Pons (tissue), 1 donor: ENCODE measurements around the gene SALL2.
"Not testable (repeated sequence)": the region's sequence is repeated elsewhere in the genome, so short reads cannot be mapped to it uniquely, and the experiment has no call there.

Experiments used
- DNase-seq: peaks from one replicate; pipeline ENCODE4 v3.0.0-alpha.2; 2016; ENCODE audit warnings: low spot score

The SALL2 gene

GRCh38 chr14:21525962-21526671 is at the start of gene SALL2:
Gene SALL2 (minus strand): TSS chr14:21526346. CDS start chr14:21526127, 219 bp downstream.
- peak; percentile 72 for DNase-seq

GRCh38 chr14:21575661-21576060 is 49.5 kb upstream of the SALL2 start:
- DNase-seq, result no peak

DNA sequence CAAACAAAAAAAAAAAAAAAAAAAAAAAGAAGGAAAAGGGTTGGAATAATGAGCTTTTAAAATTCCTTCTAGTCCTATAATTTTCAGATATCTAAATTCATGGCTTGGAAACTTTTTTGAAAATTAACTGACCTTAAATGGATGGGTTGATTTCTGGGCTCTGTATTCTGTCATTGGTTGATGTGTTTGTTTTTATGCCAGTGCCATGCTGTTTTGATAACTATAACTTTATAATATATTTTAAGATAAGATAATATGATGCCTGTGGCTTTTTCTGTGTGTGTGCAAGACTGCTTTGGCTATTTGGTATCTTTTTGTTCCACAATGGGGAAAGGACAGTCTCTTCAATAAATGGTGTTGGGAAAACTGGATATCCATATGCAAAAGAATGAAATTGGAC is 46.5 kb upstream of the SALL2 start:
- DNase-seq, result no peak

DNA sequence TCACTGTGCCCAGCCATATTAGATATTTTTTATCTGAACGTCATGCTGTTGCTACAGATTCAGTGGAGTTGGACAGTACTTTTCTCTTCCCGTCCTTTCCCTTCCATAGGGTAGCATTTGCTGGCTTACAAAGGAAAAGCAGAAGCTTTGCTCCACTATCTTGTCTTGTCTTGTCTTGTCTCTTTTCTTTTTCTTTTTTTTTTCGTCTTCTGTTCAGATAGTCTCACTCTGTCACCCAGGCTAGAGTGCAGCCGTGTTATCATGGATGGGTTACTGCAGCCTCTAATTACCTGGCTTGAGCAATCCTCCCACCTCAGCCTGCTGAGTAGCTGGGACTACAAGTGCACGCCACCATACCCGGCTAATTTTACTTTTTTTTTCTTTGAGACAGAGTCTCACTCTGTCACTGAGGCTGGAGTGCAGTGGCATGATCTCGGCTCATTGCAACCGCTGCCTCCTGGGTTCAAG is 32.6 kb upstream of the SALL2 start:
- no peak for DNase-seq

- peak; percentile 97 for DNase-seq
Observed at GRCh38 chr14:21557084-21557901, 31.1 kb upstream of the SALL2 start.

DNA sequence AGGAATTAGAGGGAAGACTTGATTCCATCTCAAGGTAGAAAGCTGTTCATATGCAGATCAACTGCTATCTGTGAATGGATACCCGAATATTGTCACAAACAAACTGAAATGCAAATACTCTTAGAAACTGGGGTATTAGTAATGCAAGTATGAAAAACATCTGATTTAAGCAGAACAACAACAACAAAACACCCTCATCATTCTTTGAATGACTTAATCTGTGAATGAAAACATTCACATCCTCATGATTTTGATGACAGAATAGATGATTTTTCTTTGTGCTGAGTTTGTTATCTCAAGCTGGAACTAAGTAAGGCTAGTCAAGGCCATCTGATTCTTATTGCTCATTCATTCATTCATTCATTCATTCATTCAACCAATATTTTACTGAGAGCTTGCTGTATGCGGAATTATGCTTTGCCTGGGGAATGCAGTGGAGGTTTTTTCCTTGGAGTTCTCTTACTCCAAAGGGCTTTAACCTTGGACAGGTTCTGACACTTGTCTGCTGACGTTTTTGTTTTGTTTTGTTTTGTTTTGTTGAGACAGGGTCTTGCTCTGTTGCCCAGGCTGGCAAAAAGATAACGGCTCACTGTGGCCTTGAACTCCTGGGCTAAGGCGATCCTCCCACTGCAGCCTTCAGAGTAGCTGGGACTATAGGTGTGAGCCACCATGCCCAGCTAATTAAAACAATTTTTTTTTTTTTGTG is 30.4 kb upstream of the SALL2 start:
- no peak for DNase-seq

- DNase-seq, result no peak
Observed at GRCh38 chr14:21553266-21553665, 27.1 kb upstream of the SALL2 start.

DNA sequence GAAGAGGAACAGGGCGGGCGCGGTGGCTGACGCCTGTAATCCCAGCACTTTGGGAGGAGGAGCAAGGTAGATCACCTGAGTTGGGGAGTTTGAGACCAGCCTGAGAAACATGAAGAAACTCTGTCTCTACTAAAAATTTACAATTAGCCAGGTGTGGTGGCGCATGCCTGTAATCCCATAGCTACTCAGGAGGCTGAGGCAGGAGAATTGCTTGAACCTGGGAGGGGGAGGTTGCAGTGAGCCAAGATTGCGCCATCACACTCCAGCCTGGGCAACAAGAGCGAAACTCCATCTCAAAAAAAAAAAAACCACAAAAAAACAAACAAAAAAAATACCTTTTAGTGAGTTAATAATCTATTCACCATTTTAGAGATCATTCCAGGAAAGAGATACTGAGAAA is 18.4 kb upstream of the SALL2 start:
- DNase-seq, result not testable (repeated sequence)

DNA sequence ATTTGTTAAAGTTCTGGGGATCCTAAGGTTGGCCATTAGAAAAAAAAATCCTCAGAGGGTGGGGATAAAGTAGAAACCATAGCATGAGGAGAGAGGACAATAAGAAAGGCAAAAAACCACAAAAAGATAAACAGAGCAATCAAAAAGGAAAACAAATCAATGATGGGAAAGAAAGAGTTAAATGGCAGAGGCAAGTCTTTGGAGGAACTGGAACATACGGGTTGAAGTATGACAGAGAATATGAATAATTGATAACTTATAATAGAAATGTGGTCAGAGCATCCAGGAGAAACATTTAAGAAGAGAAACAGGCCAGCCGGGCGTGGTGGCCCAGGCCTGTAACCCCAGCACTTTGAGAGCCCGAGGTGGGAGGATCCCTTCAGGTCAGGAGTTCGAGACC is 17.8 kb upstream of the SALL2 start:
- DNase-seq, result no peak

DNA sequence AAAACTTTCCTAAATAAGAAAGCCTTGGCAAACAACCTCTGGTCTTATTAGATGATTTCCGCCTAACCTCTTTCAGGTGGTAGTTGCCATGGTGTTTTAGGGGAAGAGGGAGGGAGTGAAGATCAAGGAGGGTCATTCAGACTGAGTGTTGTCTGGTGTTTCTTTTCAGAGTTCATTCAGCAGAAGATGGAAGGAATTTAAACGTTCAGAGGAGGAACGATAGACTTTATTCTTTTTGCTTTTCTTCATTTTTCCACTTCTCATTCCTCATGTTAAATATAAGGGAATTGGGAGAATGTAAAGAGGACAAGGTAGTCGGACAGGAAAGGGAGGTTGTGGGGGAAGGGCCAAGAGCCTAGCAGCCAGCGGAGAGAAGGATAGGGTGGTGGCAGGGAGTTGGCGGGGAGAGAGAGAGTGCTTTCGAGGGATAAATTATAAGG is 17.4 kb upstream of the SALL2 start:
- no peak for DNase-seq

- no peak for DNase-seq
Observed at GRCh38 chr14:21541413-21542074, 15.4 kb upstream of the SALL2 start.

DNA sequence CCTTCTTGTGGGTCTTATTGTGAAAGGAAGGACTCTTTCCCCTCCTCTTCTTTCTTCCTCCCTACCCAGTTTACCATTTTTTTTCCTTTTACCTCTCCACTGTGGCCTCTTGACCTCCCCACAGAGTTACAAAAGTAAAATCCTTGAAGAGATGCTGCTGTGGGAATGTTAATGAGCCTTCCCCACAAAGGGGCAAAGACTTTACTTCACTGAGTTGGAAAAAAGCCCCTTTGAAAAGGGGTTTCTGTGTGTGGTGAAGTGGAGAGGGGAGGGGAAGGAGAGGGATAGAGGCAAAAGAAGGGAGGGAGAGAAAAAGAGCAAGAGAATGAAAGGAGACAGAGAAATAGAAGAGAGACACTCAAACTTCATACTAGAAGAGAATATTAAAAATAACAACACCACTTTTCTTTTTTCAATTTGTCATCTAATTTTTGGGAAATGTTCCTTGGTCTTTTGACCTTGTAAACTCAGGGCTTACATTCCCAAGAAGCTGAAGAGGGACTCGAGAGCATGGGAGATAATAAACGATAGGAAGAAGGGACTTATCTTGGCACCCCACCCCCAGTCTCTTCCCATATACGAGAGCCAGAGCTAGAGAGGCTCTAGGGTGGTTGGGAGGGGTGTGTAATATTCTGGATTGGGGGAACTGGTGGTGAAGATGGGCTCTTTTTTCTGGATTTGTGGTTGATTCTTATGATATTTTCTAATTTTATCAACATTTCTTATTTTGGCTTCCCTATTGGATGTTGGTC is 13.2 kb upstream of the SALL2 start:
- peak; percentile 50 for DNase-seq

GRCh38 chr14:21537090-21537424 is 10.9 kb upstream of the SALL2 start:
- DNase-seq, result no peak

- no peak for DNase-seq
Observed at GRCh38 chr14:21536418-21537089, 10.4 kb upstream of the SALL2 start.

GRCh38 chr14:21535545-21536417 is 9.6 kb upstream of the SALL2 start:
- no peak for DNase-seq

- DNase-seq, result no peak
Observed at GRCh38 chr14:21534576-21534975, 8.4 kb upstream of the SALL2 start.

- DNase-seq, result no peak
Observed at GRCh38 chr14:21533294-21533693, 7.1 kb upstream of the SALL2 start.

GRCh38 chr14:21529515-21529914 is 3.4 kb upstream of the SALL2 start:
- DNase-seq, result no peak

DNA sequence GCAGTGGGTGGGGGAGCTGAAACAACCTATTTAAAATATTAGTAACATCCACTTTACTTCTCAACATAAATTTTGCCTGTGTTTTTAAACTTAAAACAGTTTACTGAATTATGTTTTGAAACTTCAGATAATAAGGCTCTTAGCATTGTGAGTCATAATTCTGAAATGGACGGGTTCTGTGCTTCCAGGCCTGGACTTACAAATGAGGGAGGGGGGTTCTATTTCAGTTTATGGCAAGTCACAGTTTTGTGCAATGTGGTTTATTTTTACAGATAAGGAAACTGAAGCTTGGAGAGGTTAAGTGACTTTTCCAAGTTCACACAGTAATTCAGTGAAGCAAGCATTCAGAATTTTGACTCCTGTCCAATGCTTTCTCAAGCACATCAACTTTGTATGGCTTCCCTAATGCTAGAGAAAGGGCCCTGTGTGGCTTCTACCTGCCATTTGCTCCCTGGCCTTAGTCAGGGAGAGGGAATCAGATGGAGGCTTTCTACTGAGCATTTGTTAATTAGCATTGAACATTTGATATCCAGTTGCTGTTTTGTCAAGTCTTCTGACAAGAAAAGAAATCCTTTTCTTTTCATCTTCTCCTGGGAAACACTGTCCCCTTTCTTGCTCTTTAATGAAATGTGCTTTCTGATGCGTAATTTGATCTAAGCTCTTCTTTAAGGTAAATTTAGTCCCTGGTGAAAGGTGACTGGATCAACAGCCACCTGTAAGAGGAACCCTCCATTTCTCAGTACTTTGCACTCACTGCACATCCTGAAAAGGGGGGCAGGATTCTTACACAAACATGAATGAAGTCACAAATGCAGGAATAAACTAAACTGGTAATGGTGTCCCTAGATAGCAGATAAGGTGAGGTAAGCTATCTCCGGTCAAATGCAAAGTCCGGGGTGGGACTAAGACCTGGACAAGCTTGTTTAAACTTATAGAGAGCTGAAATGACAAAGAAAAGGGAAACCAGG is 2.5 kb upstream of the SALL2 start:
- no peak for DNase-seq
